GM23338 (cell line): ENCODE data around the gene DDX39B.

ENCODE experiments used
- CREB1 ChIP-seq: fragments of 250-450 bp; sonication (Bioruptor Pico); IDR thresholded peaks from 2 replicates; pipeline ENCODE4 v1.5.0; 2020; ENCODE audit warnings: low read depth, mild to moderate bottlenecking, moderate library complexity
- EZH2 ChIP-seq: fragments of 200-600 bp; sonication (generic); IDR thresholded peaks from one replicate; pipeline ENCODE4 v1.8.0; 2017; ENCODE audit warnings: antibody characterized with exemption, mild to moderate bottlenecking, low read depth; ENCODE audit not compliant: unreplicated experiment
- EZH2phosphoT487 ChIP-seq: fragments of 200-600 bp; sonication (generic); IDR thresholded peaks from one replicate; pipeline ENCODE4 v1.8.1; 2018; ENCODE audit warnings: antibody characterized with exemption; ENCODE audit not compliant: unreplicated experiment
- JUNB ChIP-seq: IDR thresholded peaks from one replicate; pipeline ENCODE4 v1.6.1; 2016; ENCODE audit warnings: antibody characterized with exemption; ENCODE audit not compliant: unreplicated experiment
- NANOG ChIP-seq: IDR thresholded peaks from 2 replicates; pipeline ENCODE4 v1.6.1; 2016; ENCODE audit warnings: antibody characterized with exemption, borderline replicate concordance
- POLR2AphosphoS5 ChIP-seq: IDR thresholded peaks from 2 replicates; pipeline ENCODE4 v1.6.1; 2016; ENCODE audit warnings: antibody characterized with exemption, low read depth
- ZNF331 ChIP-seq: fragments of 250-450 bp; sonication (Bioruptor Pico); IDR thresholded peaks from 2 replicates; pipeline ENCODE4 v1.5.0; 2020; ENCODE audit warnings: low read depth, mild to moderate bottlenecking, moderate library complexity
- TF ChIP-seq, protein P1 (sequence below): IDR thresholded peaks from 2 replicates; pipeline ENCODE4 v1.6.1; 2016; ENCODE audit warnings: antibody characterized with exemption
- TF ChIP-seq, protein P2 (sequence below), 2 experiments: fragments of 200-600 bp in 1 of 2; sonication (generic) in 1 of 2; conservative IDR thresholded peaks; 2 replicates each; pipeline versions ENCODE4 v1.5.1 to v1.6.1; 2016 to 2017; ENCODE audit warnings: antibody characterized with exemption in 2 of 2, low read depth in 2 of 2, mild to moderate bottlenecking in 2 of 2, moderate library complexity in 1 of 2
- TF ChIP-seq, protein P3 (sequence below): IDR thresholded peaks from one replicate; pipeline ENCODE4 v1.6.1; 2018; ENCODE audit warnings: antibody characterized with exemption; ENCODE audit not compliant: unreplicated experiment
- TF ChIP-seq, protein P4 (sequence below): fragments of 250-450 bp; sonication (Bioruptor Pico); IDR thresholded peaks from 2 replicates; pipeline ENCODE4 v1.5.0; 2020; ENCODE audit warnings: mild to moderate bottlenecking, moderate library complexity

GRCh38 chr6:31530659-31531058, 11.1 kb downstream of the DDX39B start:
- no peak for TF ChIP-seq NANOG
- TF ChIP-seq, protein P1, sequence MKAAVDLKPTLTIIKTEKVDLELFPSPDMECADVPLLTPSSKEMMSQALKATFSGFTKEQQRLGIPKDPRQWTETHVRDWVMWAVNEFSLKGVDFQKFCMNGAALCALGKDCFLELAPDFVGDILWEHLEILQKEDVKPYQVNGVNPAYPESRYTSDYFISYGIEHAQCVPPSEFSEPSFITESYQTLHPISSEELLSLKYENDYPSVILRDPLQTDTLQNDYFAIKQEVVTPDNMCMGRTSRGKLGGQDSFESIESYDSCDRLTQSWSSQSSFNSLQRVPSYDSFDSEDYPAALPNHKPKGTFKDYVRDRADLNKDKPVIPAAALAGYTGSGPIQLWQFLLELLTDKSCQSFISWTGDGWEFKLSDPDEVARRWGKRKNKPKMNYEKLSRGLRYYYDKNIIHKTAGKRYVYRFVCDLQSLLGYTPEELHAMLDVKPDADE = no peak
- TF ChIP-seq, protein P2, sequence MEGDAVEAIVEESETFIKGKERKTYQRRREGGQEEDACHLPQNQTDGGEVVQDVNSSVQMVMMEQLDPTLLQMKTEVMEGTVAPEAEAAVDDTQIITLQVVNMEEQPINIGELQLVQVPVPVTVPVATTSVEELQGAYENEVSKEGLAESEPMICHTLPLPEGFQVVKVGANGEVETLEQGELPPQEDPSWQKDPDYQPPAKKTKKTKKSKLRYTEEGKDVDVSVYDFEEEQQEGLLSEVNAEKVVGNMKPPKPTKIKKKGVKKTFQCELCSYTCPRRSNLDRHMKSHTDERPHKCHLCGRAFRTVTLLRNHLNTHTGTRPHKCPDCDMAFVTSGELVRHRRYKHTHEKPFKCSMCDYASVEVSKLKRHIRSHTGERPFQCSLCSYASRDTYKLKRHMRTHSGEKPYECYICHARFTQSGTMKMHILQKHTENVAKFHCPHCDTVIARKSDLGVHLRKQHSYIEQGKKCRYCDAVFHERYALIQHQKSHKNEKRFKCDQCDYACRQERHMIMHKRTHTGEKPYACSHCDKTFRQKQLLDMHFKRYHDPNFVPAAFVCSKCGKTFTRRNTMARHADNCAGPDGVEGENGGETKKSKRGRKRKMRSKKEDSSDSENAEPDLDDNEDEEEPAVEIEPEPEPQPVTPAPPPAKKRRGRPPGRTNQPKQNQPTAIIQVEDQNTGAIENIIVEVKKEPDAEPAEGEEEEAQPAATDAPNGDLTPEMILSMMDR (conservative IDR thresholded peaks at IDR 0.05; ENCODE audit: low read depth in 2 of 2) = no peak
- TF ChIP-seq EZH2phosphoT487 = no peak
- TF ChIP-seq POLR2AphosphoS5 = no peak; the same call in 1 of the 2 replicates
- TF ChIP-seq JUNB = no peak
- no peak for TF ChIP-seq EZH2
- TF ChIP-seq, protein P3, sequence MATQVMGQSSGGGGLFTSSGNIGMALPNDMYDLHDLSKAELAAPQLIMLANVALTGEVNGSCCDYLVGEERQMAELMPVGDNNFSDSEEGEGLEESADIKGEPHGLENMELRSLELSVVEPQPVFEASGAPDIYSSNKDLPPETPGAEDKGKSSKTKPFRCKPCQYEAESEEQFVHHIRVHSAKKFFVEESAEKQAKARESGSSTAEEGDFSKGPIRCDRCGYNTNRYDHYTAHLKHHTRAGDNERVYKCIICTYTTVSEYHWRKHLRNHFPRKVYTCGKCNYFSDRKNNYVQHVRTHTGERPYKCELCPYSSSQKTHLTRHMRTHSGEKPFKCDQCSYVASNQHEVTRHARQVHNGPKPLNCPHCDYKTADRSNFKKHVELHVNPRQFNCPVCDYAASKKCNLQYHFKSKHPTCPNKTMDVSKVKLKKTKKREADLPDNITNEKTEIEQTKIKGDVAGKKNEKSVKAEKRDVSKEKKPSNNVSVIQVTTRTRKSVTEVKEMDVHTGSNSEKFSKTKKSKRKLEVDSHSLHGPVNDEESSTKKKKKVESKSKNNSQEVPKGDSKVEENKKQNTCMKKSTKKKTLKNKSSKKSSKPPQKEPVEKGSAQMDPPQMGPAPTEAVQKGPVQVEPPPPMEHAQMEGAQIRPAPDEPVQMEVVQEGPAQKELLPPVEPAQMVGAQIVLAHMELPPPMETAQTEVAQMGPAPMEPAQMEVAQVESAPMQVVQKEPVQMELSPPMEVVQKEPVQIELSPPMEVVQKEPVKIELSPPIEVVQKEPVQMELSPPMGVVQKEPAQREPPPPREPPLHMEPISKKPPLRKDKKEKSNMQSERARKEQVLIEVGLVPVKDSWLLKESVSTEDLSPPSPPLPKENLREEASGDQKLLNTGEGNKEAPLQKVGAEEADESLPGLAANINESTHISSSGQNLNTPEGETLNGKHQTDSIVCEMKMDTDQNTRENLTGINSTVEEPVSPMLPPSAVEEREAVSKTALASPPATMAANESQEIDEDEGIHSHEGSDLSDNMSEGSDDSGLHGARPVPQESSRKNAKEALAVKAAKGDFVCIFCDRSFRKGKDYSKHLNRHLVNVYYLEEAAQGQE = no peak
- TF ChIP-seq CREB1 (CRISPR knock-in tag) = no peak
- TF ChIP-seq ZNF331 (CRISPR knock-in tag) = no peak
- TF ChIP-seq, protein P4, sequence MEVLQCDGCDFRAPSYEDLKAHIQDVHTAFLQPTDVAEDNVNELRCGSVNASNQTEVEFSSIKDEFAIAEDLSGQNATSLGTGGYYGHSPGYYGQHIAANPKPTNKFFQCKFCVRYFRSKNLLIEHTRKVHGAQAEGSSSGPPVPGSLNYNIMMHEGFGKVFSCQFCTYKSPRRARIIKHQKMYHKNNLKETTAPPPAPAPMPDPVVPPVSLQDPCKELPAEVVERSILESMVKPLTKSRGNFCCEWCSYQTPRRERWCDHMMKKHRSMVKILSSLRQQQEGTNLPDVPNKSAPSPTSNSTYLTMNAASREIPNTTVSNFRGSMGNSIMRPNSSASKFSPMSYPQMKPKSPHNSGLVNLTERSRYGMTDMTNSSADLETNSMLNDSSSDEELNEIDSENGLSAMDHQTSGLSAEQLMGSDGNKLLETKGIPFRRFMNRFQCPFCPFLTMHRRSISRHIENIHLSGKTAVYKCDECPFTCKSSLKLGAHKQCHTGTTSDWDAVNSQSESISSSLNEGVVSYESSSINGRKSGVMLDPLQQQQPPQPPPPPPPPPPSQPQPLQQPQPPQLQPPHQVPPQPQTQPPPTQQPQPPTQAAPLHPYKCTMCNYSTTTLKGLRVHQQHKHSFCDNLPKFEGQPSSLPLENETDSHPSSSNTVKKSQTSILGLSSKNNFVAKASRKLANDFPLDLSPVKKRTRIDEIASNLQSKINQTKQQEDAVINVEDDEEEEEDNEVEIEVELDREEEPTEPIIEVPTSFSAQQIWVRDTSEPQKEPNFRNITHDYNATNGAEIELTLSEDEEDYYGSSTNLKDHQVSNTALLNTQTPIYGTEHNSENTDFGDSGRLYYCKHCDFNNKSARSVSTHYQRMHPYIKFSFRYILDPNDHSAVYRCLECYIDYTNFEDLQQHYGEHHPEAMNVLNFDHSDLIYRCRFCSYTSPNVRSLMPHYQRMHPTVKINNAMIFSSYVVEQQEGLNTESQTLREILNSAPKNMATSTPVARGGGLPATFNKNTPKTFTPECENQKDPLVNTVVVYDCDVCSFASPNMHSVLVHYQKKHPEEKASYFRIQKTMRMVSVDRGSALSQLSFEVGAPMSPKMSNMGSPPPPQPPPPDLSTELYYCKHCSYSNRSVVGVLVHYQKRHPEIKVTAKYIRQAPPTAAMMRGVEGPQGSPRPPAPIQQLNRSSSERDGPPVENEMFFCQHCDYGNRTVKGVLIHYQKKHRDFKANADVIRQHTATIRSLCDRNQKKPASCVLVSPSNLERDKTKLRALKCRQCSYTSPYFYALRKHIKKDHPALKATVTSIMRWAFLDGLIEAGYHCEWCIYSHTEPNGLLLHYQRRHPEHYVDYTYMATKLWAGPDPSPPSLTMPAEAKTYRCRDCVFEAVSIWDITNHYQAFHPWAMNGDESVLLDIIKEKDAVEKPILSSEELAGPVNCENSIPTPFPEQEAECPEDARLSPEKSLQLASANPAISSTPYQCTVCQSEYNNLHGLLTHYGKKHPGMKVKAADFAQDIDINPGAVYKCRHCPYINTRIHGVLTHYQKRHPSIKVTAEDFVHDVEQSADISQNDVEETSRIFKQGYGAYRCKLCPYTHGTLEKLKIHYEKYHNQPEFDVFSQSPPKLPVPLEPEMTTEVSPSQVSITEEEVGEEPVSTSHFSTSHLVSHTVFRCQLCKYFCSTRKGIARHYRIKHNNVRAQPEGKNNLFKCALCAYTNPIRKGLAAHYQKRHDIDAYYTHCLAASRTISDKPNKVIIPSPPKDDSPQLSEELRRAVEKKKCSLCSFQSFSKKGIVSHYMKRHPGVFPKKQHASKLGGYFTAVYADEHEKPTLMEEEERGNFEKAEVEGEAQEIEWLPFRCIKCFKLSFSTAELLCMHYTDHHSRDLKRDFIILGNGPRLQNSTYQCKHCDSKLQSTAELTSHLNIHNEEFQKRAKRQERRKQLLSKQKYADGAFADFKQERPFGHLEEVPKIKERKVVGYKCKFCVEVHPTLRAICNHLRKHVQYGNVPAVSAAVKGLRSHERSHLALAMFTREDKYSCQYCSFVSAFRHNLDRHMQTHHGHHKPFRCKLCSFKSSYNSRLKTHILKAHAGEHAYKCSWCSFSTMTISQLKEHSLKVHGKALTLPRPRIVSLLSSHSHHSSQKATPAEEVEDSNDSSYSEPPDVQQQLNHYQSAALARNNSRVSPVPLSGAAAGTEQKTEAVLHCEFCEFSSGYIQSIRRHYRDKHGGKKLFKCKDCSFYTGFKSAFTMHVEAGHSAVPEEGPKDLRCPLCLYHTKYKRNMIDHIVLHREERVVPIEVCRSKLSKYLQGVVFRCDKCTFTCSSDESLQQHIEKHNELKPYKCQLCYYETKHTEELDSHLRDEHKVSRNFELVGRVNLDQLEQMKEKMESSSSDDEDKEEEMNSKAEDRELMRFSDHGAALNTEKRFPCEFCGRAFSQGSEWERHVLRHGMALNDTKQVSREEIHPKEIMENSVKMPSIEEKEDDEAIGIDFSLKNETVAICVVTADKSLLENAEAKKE = no peak
